Activated naive CD4-positive, alpha-beta T cell treated with Interleukin-2 at 50 U/mL for 16 hours (primary cell): ENCODE data around the gene INTS14.

Experiments
- DNase-seq: peaks from one replicate; pipeline ENCODE4 v3.0.0-alpha.2; 2020

Gene INTS14

DNA sequence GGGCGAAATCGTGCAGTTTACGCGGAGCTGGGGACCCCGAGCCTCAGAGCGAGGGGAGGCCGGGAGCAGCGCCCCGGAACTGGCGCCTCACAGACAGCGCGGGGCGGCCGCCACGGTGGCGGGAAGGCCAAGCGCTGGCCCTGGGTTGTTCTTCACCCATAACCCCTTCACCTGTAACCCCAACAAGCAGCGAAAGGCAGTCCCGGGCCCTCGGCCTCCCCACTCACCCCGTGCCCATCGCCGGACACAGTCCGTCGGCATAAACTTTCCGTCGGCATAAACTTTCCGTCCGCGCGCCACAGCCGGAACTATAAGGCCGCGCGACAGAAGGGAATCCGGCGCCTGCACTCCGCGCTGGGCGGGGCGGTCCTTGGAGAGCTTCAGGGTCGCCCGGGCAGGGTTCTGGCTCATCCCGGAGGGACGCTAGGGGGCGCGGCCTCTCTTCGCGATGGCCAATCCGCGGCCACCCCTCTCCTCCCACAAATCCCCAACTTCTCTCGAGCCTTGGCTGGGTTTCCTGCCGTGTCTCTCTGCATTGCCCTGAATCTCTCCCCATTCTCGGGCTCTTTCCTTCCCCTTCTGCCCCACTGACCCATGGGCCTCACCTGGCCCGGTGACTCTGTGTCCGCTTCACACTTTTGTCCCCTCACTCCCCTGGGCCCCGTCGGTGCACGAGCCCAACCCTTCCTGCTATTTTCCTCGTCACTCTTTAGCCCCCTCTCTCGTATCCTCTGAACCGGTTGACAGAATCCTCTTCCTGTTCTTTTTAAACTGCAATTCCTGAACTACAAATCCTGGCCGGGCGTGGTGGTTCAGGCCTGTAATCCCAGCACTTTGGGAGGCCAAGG is at the start of gene INTS14:
INTS14 (minus strand) TSS at position 261 of the 848 bp plus-strand sequence. CDS start 3,751 bp downstream, outside the sequence.
- DNase-seq = peak; percentile 95

DNA sequence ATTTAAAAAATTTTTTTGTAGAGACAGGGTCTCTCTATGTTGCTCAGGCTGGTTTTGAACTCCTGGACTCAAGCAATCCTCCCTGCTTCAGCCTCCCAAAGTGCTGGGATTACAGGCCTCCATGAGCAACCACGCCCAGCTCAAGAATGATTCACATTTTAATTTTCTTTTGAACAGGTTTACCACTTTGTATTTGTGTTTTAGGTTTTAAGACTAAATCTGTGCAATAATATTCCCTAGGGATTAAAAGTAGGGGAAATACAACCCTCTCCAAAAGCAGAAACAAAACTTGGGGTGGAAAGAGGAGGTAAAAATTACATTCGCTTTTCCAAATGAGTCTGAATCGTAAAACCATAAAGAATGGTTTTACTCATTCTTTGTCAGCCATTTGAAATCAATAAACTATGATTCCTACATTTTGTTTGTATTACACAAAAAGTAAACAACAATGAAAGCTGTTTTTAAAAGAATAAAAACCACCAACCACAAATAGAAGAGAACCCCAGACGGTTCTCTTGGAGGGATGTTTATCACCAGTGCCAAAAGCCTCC is 48.6 kb upstream of the INTS14 start:
- no peak for DNase-seq

DNA sequence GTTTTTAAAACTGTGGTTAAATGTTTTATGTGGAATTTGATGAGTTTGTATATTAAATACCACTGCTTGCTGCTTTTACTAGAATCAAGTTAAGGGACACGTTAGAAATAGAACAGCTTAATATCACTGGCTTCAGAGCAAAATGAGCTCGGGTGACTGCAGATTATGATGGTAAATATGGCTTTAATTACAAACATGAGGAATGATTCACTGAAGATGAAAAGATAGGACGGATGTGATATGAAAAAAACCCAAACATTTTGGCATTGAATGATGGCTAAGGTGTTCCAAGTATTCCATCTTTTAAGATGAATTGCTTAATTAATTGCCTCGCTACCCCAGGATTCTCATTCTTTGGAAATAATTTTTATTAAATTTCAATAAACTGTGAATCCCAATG is 44.5 kb upstream of the INTS14 start:
- DNase-seq = no peak

DNA sequence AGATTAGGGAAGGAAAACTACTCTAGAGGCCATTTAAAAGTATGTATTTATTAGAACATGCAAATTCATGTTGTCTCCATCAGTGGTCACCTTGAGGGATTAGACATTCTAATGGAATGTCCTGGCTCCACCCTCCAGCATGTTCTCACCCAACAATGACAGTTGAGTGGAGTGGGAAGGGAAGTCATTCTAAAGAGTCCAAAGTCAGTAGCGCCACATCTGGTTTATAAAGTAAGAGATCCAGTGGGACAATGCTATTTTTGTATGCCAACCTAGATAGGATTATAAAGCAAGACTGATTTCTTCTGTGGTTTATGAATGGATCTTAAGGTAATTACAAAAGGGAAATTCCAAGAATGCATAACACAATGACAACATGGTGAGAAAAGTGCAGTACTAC is 44.1 kb upstream of the INTS14 start:
- no peak for DNase-seq

DNA sequence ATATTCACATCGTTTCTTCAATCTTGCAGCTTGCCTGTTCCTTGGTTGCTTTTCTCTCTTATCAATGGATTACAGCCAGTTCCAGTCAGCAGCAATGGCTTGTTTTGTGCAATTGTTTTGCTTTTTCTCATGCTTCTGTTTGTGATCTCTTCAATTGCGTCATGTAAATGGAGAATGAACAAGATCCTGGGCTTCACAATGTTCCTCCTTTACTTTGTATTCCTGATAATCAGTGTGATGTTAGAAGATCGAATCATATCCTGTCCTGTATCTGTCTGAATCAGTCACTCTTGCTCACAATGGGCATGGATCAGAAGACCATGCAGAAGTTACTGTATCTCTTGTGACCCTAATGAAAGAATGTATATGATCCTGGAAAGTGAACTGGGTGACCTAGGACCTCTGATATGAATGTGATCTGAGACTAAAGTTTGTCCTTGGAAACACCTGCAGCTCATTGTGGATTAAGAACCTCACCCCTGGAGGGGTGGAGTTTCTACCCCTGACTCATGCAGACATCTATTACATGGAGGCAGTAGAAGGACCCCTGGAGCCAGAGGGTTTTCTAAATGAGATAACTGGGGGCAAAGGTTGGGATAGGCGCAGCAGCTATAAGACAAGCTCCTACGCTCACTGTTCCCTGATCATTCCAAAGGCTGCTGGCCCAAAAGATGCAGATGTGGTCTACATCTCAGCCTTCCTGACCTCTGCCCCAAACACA is 43.0 kb upstream of the INTS14 start:
- DNase-seq = no peak

DNA sequence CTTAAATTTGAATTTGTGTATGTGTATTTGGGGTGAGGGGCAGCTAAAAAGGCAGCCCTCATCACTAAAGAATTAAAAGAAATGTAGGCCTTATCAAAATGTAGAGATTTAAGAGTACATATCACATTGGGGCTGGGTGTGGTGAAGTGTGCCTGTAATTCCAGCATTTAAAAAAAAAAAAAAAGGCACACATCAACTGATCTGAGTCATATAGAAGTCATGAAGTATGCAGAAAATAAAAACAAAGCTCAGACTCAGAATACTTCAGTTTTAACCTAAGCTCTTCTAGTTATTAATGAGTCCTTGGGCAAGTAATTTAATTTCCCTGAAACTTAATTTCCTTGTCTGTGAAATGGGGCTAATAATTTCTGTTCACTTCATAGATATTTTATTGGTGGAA is 42.4 kb upstream of the INTS14 start:
- no peak for DNase-seq

DNA sequence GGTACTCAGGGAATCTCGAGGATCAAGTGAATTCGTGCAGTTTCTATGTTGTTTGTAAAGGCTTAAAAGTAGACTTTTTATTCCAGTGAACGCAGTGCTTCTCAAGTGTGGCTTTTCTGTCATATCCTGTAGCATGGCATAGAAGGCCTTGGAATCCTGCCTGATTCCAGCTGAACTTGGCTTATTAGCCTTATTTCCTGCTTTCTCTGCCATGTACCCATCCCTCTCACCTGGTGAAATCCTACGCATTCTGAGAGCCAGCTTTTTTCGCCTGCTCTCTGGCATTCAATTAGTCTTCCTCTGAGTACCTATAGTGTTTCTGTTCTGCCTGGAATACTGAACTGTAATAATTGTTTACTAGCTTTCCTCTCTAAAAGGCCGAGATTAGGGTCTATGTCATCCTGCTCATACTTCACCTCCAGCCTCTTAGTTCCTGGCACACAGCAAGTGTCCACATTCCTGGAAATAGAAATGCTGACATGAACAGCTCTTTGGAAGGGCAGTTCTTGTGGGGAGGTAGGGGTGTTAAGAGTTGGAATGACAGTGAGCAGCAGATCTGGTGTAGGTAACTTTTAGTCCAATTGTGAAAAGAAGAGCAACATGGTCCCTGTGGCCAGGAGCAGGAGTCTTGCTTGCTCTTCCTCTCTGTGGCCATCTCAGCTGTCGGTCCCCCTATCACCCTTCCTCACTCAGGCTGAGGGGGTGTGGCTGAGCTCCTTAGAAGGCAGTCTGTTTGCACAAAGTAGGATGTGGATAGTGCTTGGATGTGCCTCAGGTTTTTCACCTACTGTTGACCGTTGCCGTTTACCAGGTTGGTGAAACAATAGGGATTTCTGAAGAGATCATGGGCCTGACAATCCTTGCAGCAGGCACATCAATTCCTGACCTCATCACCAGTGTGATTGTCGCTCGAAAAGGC is 41.2 kb upstream of the INTS14 start:
- no peak for DNase-seq

DNA sequence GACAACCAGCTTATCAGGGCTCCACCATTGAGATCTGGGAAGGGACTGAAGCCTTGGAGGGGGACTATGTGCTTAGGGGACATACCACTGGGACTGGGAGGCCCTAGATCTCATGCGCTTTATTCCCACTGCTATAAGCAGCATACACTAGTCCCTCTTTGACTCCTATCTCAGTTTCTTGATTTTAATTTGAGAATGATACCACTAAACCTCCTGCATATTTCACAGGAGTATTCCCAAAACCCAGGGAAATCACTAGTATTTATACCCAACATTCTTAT is 40.1 kb upstream of the INTS14 start:
- no peak for DNase-seq

DNA sequence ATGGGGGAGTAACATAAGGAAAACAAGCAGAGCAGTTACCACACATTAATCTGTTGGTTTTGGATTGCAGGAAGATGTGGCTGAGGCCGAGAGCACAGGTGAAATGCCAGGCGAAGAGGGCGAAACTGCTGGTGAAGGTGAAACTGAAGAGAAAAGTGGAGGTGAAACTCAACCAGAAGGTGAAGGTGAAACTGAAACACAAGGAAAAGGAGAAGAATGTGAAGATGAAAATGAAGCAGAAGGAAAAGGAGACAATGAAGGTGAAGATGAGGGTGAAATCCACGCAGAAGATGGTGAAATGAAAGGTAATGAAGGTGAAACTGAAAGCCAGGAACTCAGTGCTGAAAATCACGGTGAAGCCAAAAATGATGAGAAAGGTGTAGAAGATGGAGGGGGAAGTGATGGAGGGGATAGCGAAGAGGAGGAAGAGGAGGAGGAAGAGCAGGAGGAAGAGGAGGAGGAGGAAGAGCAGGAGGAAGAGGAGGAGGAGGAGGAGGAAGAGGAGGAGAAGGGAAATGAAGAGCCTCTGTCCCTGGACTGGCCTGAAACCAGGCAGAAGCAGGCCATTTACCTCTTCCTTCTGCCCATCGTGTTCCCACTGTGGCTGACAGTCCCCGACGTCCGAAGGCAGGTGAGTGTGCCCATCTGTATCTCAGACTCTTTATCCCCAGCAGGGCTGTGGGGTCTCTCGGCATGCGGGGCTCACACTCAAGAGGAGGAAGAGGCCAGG is 39.5 kb upstream of the INTS14 start:
- DNase-seq = no peak

DNA sequence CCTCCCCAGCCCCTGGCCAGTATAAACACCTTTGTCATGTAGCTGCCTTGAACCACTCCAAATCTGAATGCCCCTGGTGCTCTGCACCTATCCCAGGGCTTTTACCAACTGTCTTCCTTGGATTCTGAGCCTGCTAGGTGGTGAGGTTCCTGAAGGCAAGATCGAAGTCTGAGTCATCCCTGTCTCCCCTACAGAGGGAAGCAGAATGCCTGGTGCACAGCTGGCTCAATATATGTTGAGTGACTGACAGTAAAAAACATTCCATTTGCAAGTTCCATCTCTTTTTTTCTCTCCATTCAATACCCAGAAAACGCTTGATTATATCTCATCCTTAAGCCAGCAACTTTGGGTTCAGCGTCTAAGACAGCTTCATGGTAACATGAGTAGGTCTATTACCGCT is 35.6 kb upstream of the INTS14 start:
- DNase-seq = no peak

DNA sequence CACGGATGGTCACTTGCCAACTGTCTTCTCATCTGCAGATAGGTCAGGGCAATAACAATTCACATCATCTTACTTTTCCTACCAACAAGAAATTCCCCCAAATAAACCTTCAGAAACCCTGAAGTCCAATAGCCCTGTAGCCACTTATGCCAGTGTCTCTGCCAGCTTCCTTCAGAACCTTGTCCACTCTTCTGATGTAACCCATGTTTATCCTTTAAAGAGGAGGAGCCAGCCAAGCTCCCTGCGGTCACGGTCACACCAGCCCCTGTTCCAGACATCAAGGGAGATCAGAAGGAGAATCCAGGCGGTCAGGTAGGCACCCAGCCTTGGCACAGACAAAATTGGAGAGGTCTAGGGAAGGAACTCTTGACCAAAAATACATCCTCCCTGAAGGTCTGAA is 34.5 kb upstream of the INTS14 start:
- no peak for DNase-seq

DNA sequence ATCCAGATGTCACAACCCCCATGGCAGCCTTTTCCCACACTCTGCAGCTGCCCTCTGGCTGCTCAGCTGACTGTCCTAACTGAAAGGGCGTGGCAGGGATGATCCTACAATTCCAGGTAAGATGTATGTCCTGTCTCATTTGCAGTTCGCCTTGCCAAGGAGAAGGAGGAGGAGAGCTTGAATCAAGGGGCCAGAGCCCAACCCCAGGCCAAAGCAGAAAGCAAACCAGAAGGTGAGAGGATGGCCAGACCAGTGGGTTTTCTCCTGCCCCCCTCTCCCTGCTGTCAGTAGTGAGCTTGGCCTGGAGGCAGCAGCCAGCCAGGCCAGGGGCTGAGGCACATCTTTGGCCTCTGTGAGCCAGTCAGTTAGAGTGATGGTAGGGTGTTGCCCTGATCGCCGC is 33.4 kb upstream of the INTS14 start:
- DNase-seq = no peak

DNA sequence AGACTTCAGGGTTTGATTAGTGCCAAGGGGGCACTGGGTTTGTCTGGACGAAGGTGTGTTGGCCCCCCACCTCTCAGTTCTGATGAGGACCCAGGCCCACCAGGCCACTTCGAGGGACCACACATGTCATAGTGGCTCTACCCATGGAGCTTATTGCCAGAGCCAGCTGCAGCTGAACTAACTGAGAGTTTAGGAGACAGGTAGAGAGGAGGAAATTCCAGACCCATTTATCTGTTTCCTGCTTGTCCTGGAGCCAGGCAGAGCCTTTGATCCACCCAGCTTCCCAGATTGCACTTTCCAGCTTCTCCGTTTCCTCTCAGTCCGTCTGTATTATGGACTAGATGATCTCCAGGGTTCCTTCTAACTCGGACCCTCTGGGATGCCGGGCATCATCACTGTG is 31.7 kb upstream of the INTS14 start:
- no peak for DNase-seq

DNA sequence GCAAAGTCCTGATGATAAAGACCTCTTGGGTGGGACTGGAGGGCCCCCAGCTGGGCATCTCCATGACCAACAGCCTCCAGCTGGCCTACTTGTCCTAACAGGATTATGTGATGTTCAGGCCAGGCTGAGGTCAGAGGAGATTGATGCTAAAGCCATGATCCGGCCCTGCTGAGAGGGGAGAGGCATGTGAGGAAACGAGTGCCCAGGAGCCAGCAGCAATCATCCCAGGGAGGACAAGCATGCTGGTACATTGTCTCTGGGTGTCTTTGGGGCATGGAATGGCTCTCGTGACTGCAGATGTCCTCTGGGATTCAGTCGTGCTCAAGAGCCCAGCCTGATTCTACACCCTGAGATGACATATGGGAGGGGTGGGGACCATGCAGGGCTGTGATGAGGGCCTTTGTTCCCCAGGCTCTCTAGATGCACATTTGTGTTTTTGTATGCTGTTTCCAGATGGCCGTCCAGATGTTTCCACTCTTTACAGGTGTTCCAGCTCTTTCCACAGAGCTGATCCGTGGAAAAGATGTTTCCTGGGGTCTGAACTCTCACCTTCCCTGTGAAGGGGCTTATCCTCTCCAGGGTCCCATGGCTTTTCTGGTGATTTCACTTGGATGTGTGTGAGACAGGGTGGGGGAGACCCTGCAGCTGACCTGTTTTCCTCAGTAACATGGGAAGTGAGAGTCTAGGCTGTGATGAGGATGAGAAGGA is 31.0 kb upstream of the INTS14 start:
- DNase-seq = no peak

DNA sequence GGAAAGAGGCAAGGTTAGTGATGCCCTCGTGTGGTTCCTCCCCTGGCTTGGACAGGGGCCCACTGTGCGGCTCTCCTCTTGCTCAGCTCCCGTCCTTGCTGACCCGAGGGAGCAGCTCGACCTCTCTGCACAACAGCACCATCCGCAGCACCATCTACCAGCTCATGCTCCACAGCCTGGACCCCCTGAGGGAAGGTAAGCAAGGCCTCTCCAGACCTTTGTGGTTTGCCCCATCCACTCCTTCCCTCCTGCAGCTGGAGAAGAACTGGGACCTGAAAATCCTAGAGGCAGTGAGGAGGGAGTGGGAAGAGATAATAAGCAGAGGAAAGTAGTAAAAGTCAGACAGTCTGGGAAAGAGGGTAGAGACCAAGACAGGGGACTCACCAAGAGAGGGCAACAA is 28.6 kb upstream of the INTS14 start:
- no peak for DNase-seq

DNA sequence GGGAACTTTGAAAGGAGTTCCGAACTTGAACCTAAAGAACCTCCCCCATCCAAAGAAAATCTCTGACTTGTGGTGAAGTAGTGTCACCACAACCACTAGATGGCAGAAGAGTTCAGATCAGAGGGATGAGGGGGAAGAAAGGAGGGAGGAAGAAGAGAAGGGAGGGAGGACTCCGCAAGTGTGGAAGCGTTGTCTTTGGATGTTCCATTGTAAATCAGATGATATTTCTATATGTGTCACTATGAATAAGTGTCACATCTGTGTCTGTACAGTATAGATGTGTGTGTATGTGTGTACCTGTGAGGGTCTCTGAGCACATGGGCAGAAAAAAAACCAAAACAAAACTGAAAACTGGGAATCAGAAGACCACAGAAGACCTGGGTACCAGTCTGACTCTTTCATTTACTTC is 27.8 kb upstream of the INTS14 start:
- DNase-seq = peak; percentile 9

DNA sequence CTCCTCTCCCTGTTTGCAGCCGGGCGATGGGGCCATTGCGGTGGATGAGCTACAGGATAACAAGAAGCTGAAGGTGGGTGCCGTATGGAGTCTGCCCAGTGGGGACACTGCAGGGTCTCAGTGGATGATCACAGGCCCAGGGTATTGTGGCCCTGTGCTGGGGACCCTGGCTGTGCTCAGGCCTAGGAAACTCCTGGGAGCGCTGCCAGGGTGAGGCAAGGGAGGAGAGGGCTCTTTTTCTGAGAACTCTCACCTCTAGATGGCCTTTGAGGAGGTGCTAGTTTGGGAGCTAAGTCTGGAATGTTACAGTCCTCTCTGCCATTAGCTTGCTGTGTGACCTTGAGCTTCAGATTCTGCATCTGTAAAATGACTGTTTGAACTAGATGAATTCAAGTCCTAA is 27.2 kb upstream of the INTS14 start:
- DNase-seq = no peak

DNA sequence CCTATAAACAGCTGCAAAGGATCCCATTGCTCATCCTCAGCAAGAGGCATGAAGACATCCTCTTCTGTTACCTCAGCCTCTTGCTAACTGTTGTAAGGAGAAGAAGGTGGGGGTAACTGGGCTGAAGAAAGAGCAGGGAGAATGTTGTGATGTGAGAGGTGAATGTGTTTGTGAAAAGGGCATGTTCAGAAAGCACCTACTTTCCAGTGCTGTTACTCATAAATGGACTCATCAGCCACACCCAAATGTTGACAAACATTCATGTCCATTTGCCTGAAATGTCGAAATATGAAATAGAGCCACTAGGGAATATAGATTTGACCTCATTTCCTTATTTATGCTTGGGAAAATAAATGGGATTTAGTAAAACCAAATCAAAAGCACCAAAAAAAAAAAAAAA is 23.4 kb upstream of the INTS14 start:
- DNase-seq = no peak

DNA sequence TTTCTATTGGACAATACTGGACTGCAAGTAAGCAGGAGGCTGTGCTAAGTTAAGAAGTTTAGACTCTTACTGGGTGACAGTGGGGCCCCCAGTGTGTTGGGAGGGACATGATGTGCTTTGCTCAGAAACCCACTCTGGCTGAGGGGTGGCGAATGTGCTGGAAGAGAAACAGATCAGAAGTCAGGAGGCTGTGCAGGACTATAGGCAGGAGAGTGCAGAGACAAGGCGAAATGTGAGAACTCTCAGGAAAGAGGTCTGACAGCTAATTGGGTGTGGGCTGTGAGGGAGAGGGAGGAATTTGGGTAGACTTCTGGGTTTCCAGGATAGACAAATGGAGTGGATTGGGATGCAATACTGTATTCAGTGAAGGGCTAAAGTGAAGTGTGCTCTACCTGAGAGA is 22.8 kb upstream of the INTS14 start:
- no peak for DNase-seq

DNA sequence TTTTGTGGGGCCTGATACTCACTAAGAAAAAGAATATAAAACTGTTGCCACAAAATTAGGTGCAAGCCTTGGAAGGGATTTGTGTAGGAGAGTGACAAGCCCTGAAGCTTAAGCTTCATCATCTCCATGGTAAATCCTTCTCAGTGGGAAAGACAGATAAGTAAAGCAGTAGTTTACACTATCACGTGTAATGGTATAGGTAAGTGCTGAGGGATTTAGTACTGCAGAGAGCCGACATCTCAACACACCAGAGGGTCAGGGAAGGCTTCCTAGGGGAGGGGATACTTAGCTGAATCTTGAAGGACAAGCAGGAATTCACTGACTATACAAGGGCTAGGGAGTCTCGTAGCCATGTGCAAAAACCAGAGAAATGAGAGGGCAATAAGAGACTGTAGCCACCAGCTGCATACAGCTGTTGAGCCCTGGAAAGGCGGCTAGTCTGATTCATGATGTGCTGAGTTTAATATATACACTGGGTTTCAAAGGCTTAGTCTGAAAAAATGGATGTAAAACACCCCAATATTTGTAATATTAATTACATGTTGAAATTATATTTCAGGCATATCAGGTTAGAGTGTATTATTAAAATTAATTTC is 21.9 kb upstream of the INTS14 start:
- DNase-seq = no peak

DNA sequence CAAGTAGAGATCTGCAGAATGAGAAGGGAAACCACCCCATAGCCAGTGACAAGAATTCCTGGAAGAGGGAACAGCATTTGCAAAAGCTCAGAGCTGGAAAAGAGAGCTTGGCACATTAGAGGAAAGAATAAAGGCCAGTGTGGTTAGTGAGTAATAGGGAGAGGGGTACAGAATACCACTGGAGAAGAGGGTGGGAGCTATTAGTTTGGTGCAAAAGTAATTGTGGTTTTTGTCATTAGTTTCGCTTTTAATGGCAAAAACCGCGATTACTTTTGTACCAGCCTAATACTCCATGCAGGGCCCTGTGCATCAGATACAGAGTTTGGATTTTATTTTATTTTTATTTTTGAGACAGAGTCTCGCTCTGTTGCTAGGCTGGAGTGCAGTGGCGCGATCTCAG is 20.6 kb upstream of the INTS14 start:
- DNase-seq = no peak

DNA sequence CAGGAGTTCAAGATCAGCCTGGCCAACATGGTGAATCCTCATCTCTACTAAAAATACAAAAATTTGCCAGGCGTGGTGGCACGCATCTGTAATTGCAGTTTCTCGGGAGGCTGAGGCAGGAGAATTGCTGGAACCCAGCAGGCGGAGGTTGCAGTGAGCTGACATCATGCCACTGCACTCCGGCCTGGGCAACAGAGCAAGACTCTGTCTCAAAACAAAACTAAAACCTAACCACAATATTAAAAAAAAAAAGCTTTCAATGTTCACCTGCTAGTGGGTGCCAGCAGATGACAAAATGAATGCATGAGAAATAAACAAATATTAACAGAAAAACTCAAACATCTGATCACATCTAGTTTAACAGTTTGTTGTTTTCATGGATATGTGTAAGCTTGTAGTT is 19.8 kb upstream of the INTS14 start:
- DNase-seq = no peak
